Glutamatergic neuron (in vitro differentiated cells): ENCODE measurements around the gene PRMT5. TPM values are rescaled to one million over a fixed set of nuclear protein-coding genes. Genes with fewer than 3 reads are reported as not detected.

Experiments
- DNase-seq: peaks from one replicate; pipeline ENCODE4 v3.0.0; 2022
- H3K27ac Mint-ChIP-seq: one replicate; pipeline ENCODE4 v1.8.0; 2020; ENCODE audit warnings: mild to moderate bottlenecking, mixed read lengths, inconsistent platforms; ENCODE audit not compliant: unreplicated experiment
- H3K27me3 Mint-ChIP-seq: one replicate; pipeline ENCODE4 v1.8.0; 2020; ENCODE audit warnings: mild to moderate bottlenecking, moderate library complexity, mixed read lengths, inconsistent platforms; ENCODE audit not compliant: unreplicated experiment
- H3K36me3 Mint-ChIP-seq: one replicate; pipeline ENCODE4 v1.8.0; 2020; ENCODE audit warnings: mild to moderate bottlenecking, mixed read lengths, inconsistent platforms; ENCODE audit not compliant: unreplicated experiment
- H3K4me1 Mint-ChIP-seq: one replicate; pipeline ENCODE4 v1.8.0; 2020; ENCODE audit warnings: mild to moderate bottlenecking, low read depth, mixed read lengths, inconsistent platforms; ENCODE audit not compliant: unreplicated experiment
- H3K4me3 Mint-ChIP-seq: one replicate; pipeline ENCODE4 v1.8.0; 2020; ENCODE audit warnings: mild to moderate bottlenecking, mixed read lengths, inconsistent platforms; ENCODE audit not compliant: unreplicated experiment
- H3K9me3 Mint-ChIP-seq: one replicate; pipeline ENCODE4 v1.8.0; 2020; ENCODE audit warnings: mild to moderate bottlenecking, moderate library complexity, mixed read lengths, inconsistent platforms; ENCODE audit not compliant: unreplicated experiment
- CTCF ChIP-seq: fragments of 200-600 bp; sonication (generic); IDR thresholded peaks from one replicate; pipeline ENCODE4 v1.5.0; 2021; ENCODE audit not compliant: partially characterized antibody, unreplicated experiment
- total RNA-seq: library from RNA; stranded (reverse); fragmentation: NEBNext Ultra II Directional; extraction: Animal tissue kit (Norgen Biotek cat#: 25700); gene quantifications from one replicate; pipeline ENCODE4 v1.2.1, GENCODE V29; 2021; ENCODE audit not compliant: unreplicated experiment

PRMT5 gene
- total RNA-seq, 1 donor from 2014 or later = 54.6 TPM

DNA sequence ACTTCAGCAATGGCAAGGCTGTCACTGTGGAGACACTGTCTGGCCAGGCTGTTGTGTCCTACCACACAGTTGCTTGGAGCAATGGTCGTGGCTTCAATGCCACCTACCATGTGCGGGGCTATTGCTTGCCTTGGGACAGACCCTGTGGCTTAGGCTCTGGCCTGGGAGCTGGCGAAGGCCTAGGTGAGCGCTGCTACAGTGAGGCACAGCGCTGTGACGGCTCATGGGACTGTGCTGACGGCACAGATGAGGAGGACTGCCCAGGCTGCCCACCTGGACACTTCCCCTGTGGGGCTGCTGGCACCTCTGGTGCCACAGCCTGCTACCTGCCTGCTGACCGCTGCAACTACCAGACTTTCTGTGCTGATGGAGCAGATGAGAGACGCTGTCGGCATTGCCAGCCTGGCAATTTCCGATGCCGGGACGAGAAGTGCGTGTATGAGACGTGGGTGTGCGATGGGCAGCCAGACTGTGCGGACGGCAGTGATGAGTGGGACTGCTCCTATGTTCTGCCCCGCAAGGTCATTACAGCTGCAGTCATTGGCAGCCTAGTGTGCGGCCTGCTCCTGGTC lies 53.3 kb downstream of the PRMT5 start:
- peaks cover 7% of the 10 kb centered on the region for H3K27me3 Mint-ChIP-seq
- no peak overlapping the region for H3K4me3 Mint-ChIP-seq
- no peaks in the 10 kb centered on the region for H3K36me3 Mint-ChIP-seq
- peaks cover 2% of the 10 kb centered on the region for H3K9me3 Mint-ChIP-seq
- no peak for DNase-seq
- no peak overlapping the region for H3K27ac Mint-ChIP-seq
- no peak for TF ChIP-seq CTCF
- peaks cover 8% of the 10 kb centered on the region for H3K4me1 Mint-ChIP-seq

DNA sequence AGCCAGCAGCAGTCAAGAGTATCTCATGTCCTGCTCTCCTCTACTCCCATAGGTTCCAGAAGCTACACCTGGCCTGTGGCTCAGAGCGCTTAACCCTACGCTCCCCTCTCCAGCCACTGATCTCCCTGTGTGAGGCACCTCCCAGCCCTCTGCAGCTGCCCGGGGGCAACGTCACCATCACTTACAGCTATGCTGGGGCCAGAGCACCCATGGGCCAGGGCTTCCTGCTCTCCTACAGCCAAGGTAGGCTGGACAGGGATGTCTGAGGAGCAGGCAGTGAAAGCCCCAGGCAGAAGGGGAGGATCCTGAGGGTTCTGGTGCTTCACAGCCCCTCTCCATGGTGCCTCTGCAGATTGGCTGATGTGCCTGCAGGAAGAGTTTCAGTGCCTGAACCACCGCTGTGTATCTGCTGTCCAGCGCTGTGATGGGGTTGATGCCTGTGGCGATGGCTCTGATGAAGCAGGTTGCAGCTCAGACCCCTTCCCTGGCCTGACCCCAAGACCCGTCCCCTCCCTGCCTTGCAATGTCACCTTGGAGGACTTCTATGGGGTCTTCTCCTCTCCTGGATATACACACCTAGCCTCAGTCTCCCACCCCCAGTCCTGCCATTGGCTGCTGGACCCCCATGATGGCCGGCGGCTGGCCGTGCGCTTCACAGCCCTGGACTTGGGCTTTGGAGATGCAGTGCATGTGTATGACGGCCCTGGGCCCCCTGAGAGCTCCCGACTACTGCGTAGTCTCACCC lies 54.0 kb downstream of the PRMT5 start:
- H3K4me3 Mint-ChIP-seq = no peak overlapping the region
- peaks cover 10% of the 10 kb centered on the region for H3K4me1 Mint-ChIP-seq
- peaks cover 4% of the 10 kb centered on the region for H3K9me3 Mint-ChIP-seq
- H3K36me3 Mint-ChIP-seq = no peaks in the 10 kb centered on the region
- peaks cover 8% of the 10 kb centered on the region for H3K27me3 Mint-ChIP-seq
- no peak for TF ChIP-seq CTCF
- no peak for DNase-seq
- no peak overlapping the region for H3K27ac Mint-ChIP-seq

DNA sequence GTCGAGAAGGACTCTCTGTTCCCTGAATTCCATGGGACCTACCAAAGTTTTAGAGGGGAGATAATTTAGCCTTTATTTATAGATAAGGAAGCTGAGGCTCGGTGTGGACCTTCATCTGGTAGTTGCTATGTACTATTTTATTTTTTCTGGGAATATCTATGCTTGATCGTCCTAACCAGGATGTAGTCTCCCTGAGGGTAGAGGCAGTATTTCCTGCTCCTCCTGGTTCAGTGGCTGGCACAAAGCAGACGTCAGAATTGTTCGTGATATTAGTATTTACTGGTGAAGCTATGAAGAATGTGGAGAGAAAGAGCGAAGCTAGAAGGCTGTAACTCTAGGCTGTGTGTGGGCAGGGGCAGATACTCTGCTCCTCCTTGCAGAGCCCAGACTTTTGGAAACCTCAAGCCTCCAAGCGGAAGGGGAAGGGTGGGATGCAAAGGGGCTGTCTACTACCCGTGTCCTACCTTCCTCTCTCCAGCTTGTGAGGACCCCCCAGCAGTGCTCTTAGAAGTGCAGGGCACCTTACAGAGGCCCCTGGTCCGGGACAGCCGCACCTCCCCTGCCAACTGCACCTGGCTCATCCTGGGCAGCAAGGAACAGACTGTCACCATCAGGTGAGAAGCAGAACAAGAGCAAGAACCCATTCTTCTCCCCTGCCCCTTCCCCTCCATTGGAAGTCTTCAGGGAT lies 56.2 kb downstream of the PRMT5 start:
- peak overlapping the region; percentile 3 for H3K27ac Mint-ChIP-seq
- peaks cover 4% of the 10 kb centered on the region for H3K27me3 Mint-ChIP-seq
- H3K9me3 Mint-ChIP-seq = peaks cover 4% of the 10 kb centered on the region
- peak overlapping the region; percentile 82 for H3K4me3 Mint-ChIP-seq
- TF ChIP-seq CTCF = peak; percentile 20
- H3K36me3 Mint-ChIP-seq = no peaks in the 10 kb centered on the region
- no peak for DNase-seq
- peaks cover 10% of the 10 kb centered on the region for H3K4me1 Mint-ChIP-seq

DNA sequence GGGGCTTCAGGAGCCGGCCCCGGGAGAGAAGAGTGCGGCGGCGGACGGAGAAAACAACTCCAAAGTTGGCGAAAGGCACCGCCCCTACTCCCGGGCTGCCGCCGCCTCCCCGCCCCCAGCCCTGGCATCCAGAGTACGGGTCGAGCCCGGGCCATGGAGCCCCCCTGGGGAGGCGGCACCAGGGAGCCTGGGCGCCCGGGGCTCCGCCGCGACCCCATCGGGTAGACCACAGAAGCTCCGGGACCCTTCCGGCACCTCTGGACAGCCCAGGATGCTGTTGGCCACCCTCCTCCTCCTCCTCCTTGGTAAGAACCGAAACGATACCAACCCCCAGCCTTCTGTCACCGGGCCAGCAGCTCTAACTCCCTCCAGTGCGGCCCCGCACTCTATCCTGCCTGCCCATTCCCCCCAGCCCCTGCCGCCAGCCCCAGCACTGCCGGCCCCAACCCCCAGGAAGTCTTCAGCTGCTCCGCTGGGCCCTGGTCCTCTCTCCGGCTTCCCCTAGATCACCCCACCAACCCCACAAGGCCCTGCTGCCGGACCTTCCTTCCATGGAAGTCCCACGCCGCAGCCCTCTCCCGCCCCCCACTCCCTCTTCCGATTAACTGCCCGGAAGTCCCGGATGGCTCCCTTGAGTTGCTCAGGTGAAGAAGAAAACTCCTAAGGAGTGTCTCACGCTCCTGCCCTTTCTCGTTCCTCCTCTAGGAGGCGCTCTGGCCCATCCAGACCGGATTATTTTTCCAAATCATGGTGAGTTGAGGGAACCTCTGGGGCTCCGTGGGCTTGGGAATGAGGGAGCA lies 56.9 kb downstream of the PRMT5 start:
- H3K27ac Mint-ChIP-seq = peak overlapping the region; percentile 3
- H3K36me3 Mint-ChIP-seq = no peaks in the 10 kb centered on the region
- DNase-seq = peak; percentile 85
- peaks cover 4% of the 10 kb centered on the region for H3K9me3 Mint-ChIP-seq
- peak overlapping the region; percentile 82 for H3K4me3 Mint-ChIP-seq
- peaks cover 10% of the 10 kb centered on the region for H3K4me1 Mint-ChIP-seq
- TF ChIP-seq CTCF = peak; percentile 93
- H3K27me3 Mint-ChIP-seq = peaks cover 3% of the 10 kb centered on the region
